Measurements from ENCODE around the gene HDAC4.

Gene HDAC4

DNA sequence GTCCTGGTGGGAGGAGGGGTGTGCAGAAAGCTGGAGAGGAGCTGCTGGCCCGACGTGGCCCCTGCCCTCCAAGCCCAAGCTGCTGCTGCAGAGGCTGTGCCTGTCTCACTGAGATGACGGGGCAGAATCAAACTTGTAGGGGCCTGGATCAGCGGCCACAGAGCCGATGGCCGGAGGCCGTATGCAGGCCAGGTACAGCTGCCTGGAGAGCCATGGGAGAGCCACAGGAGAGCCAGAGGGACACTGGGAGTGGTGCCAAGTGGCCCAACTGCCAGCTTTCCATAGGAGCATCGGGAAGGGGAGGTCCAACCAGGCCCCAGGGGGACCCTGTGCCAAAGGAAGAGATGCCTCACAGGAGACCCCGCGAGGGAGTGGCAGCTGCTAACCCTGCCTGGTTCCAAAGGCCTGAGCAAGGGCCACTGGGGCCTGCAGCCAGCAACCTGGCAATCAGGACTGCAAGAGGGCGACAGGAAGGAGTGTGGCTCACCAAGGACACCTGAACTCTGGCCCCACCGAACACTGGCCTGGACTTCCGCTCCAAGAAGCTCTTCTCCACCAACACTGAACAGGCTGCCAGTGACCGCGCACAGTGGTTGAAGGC lies 70.7 kb downstream of the HDAC4 start:
- in situ Hi-C loops (cut with MboI; ENCODE audit: low sequenced_read_pairs) = no loop called here

DNA sequence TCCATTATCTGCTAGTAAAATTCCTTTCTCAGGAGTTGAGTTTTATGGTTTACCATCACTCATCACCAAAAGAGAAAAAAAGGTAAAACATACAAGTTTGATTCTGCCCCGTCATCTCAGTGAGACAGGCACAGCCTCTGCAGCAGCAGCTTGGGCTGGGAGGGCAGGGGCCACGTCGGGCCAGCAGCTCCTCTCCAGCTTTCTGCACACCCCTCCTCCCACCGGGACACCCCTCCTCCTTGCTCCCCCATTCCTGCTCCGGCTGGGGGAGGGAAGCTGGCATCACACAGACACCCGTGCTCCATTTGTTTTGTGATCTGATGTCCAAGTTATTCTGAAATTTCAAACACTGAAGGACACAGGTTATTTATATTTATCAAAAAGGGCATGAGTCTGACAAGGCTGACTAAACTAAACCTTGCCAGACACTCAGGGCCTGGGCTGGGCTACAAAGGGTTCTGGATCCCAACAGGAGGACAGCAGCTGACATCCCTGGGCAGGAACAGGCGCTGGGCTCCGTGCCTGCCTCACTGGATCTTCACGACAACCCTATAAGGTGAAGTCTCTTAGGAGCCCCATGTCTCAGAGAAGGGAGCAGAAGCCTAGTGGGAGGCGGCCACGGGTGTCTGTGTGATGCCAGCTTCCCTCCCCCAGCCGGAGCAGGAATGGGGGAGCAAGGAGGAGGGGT lies 71.4 kb downstream of the HDAC4 start:
- in situ Hi-C loops (cut with MboI; ENCODE audit: low sequenced_read_pairs) = no loop called here

DNA sequence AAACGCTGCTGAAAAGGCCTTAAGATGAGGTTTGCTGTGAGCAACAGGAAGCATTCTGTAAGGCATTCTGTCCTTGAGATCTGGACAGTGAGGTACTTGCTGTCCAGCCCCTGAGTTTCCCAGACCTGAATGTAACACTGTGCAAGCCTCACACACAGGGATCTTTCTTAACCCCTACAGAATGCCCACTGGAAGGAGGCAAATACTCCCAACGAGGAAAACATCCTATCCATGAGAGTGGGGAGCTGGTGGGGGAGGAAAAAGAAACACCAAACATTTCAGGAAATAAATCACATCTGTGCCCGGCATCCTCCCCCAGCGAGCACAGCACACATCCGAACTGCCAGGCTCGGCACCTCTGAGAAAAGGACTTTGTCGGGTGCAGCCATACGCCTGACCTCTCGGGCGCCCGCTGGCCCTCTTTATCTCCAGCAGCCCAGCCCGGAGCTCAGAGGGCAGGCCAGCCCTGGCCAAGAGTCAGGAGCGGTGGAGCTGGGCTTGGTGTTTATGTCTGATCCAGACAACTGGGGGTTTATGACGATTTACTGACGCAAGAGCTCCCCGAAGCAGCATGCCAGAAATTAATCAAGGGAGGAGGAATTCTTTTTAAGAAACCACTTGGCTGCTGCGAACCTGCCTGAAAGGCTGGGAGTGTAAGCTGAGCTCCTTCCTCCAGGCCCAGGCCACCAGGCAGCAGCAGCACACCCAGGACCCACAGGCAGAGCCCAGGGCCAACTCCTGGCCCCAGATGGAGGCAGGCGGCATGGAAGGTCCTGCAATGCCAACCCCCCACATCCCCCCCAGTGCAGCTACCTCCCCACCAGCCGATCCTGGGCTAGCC lies 72.2 kb downstream of the HDAC4 start:
- in situ Hi-C loops (cut with MboI; ENCODE audit: low sequenced_read_pairs) = no loop called here

DNA sequence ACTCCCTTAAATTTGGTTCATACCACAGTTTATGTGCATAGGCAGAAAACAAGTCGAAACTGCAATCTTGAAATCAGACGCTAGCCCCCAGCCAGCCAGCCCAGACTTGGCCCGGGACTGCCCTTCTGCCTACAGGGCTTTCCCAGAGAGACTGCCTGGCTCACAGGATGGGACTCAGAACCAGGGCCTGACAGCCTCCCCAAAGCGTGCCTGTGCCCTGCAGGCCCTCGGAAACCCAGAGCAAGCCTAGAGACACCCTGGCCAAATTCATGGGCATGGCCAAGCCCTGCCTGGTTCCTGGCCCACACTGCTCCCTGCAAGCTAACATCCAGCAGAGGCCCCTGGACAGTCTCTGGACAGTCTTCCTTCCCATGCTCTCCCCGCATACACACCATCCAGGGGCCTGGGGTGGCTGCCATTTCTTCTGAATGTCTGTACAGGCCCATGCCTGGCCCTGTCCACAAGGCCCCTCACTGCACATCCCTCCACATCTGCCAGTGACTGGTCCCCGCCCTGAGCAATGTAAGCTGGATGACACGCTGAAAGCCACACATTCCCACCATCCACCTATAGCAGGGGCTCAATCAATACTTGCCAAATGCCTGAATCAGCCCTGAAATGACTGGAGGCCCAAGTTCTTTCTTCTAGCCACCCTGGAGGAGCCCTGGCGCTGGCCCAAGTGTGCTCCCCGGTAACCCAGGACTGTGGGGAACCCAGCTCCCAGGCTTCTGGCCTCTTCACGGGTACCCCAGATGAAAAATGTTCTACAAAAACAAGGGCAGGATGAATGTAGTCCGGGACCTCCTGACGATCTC lies 73.1 kb downstream of the HDAC4 start:
- in situ Hi-C loops (cut with MboI; ENCODE audit: low sequenced_read_pairs) = no loop called here

DNA sequence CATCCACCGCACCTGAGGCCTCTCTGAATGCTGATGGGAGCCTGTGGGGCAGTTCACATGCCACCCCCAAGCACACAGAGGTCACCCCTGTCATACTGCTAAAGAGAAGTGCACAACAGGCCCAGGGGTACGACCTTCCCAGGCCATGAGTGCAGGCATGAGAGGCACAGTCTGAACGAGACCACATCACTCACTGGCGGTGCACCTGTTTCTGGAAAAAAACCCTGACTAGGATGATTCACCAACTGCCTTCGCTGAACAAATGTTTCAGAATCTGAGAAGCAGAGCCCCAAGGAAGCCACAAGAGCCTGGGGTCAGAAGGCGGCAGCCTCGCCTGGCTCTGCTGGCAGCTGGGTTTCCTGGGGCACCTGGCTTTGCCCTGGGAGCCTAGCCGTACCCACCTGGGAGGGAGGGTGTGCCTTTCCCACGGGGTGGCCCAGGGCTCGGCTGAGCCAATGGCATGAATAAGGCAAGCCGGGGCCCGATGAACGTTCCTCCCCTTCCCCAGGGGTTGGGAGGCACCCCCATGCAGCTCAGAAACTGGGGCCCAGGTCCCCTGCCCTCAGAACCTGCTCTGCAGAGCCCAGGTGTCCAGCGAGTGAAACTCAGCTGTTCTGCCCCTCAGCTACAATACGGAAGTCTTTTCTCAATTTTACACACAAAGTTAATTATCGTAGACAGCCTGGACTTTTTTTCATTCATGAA lies 73.8 kb downstream of the HDAC4 start:
- in situ Hi-C loops (cut with MboI; ENCODE audit: low sequenced_read_pairs) = no loop called here

DNA sequence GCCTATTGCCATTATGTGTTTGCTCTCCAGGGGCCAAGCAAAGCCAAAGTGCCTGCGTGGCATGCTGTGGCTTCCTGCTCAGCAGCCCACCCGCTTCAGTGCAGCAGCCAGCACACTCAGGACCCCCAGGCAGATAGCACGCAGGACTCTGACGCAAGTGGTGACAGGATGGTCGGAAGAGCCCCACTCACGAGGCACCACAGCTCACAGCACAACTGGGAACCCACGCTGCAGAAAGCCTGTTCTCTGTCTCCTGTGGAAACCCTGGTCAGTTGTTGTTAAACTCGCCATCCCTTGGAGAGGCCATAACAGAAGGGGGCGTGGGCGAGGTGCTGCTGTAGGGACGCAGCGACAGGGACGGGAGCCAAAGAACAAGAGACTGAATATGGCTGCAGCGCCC lies 76.4 kb downstream of the HDAC4 start:
- in situ Hi-C loops (cut with MboI; ENCODE audit: low sequenced_read_pairs) = no loop called here

DNA sequence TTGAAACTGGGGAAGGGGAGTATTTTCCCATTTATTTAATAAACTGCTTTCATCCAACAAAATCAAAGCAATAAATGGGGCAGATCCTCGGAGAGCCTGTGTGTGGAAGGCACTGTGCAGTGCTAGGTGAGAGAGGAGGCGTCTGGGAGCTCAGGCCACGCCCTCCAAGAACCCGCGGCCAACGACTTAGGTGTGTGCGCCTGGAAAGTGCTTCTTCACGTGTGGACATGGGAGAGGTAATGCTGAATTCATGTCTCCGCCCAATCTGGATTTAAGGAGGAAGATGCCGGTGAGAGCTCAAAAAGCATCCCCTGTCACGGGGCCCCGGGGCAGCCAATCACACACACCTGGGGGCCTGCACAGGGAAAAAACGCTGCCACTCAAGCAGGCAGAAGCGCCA lies 77.4 kb downstream of the HDAC4 start:
- in situ Hi-C loops (cut with MboI; ENCODE audit: low sequenced_read_pairs) = no loop called here

DNA sequence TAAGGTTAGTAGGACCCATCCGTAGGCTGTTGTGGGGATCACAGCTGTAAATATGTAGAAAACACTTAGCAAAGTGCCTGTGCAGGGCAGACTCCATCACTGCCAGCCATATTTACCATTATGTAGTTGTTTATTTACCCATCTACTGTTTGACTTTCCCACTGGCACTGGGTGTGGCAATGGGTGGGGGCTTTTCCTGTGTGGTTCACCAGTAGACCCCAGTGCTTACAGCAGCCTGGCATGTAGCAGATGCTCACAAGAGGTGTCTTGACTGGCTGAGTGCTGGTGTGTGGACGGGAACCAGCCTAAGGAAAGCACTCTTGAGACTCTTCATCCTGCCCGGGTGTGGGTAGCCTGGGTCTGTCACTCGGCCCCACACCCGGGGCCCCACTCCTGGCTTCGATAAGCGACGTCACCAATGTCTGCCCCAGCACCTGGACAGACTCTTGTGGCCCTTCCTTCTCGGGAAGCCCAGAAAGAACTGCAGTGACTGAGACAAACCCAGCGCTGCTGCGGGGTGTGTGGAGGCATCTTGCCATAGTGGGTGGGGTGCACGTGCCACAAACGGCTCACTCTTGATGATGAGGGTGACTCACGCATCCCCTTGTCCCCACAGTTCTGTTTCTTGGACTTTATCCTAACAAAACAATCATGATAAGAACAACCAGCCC lies 78.3 kb downstream of the HDAC4 start:
- in situ Hi-C loops (cut with MboI; ENCODE audit: low sequenced_read_pairs) = no loop called here

DNA sequence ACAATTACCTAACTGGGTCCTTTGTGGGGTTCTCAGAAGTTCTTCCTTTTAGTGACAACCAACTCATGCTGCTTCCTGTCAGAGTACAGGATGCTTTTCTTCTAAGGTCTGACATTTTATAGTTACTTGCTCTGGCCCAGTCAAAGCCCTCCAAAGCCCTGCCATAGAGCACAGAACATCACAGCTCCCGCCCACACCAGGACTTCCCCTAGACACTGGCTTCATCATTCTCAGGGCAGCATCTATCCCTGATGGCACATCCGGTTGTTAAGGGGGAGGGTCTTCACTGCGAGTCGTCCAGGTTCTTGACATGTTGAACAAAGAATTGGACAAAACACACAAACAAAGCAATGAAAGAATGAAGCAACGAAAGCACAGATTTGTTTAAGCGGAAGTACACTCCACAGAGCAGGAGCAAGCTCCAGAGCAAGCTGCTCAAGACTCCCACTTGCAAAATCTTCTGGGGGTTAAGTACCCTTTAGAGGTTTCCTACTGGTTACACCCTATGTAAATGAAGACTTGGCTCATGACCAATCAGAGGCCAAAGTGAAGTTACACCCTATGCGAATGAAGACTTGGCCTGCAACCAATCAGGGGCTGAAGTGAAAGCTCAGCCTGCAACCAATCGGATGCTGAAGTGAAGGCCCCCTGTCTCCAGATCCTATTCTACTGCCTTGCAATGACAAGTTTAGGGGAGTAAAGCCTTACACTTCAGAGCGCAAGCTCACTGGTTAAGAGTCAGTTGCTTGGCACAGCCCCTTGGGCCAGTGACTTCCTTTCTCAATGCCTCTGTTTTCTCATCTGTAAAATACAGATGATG lies 79.0 kb downstream of the HDAC4 start:
- in situ Hi-C loops (cut with MboI; ENCODE audit: low sequenced_read_pairs) = no loop called here

DNA sequence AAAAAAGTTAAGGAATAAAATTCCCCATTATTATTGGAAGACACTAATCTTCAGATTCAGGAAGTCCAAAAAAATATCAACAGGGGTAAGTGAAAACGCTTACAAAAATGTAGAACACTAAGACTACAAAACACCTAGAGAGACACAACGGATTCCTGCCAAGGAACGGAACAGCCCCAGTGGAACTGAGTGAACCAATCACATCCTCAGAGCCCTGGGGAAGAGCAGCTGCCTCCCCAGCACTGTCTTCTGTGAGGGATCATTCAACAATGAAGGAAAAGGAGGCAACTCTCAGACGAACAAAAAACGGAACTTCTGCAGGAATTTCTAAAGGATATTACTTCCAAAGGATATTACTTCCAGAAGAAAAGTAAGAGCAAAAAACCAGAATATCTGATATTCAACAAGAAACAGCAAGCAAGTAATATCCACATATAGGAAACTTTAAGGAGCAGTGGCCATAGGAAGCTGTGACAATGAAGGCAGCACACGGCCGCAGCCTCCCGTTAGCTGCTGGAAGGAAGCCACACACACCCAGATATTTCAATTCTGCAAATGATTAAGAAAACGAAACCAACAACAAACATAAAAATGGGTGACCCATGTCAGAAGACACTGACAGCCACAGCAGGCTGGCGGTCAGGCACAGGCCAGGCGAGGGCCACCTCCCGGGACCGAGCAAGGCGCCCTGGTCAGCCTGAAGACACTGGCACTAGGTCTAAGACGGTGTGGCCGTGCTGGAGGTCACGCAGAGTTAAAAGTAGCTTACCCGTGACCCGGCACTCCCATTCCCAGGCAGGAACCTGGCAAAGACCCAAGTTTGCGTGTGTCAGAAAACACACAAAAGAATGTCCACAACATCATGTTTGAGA lies 81.8 kb downstream of the HDAC4 start:
- in situ Hi-C loops (cut with MboI; ENCODE audit: low sequenced_read_pairs) = no loop called here

DNA sequence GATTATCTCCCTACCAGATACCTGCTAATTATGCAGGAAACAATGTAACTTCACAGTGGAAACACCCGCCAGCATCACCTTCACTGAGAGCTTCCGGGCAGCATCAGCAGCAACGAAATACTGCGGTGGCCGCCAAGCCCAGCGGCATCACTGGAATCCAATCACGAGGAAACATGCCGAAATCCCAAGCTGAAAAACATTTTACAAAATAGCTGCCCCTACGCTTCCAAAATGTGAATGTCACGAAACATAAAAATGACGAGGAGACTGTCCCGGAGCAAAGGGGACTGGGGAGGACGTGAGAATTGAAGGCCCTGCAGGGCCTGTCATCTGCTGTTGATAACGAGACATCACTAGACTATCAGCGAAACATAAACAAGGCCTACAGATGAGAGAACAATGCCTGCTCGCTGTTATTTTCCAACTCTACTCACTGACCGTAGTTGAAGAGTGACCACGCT lies 82.6 kb downstream of the HDAC4 start:
- in situ Hi-C loops (cut with MboI; ENCODE audit: low sequenced_read_pairs) = no loop called here

DNA sequence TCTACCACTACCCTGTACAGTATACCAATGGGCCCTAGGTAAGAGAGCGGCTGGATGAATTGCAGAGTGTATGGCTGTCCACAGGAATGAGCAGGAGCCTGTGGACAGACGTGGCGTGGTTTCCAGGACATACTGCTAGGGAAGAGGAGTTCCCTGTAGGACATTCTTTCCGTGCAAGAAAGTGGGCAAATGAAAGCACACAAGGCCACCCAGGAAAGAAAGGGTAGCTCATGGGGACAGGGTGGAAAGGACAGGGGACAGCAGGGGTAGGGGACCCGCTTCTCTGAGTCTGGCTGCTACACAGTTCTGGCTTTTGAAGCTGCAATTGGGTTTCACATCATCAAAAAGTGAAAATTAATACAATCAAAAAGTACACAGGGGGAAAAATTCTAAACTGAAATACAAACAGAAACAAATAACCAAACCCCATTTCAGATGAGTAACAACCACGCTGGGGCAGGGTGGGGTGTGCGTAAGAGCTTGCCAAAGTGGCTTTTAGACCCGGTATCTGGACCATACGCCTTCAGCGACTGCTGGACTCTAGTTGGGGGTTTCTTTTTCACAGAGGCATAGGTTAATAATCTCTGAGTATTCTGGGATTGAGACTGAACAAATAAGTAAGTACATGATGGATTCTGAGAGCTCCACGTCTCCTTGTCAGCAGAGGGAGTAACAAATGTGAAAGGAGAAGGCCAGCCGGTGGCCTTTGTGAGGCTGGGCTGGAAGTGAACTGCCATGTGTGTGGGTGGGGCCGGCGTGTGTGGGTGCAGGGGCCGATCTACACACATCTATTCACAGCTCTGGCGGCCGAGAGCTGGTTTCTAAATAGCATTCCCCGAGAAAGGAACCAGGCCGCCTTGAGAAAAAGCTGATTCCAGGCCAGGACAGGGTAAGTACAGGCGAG lies 84.0 kb downstream of the HDAC4 start:
- in situ Hi-C loops (cut with MboI; ENCODE audit: low sequenced_read_pairs) = no loop called here

DNA sequence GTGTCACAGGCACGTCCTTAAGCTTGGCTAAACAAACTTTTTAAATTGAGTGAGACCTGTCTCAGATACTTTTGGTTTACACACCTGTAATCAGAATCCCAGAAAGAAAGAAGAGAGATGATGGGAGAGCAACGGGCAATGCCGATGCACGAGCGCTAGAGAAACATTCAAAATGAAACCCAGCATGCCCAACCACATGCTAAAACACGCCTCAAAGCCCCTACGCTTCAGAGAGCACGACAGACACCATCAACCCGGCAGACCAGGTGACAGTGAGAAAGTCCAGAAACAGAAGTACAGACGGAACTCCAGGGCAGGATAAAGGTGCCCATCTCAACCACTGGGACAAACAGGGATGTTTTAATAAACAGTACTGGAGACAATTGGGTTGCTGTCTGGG lies 85.5 kb downstream of the HDAC4 start:
- in situ Hi-C loops (cut with MboI; ENCODE audit: low sequenced_read_pairs) = no loop called here

DNA sequence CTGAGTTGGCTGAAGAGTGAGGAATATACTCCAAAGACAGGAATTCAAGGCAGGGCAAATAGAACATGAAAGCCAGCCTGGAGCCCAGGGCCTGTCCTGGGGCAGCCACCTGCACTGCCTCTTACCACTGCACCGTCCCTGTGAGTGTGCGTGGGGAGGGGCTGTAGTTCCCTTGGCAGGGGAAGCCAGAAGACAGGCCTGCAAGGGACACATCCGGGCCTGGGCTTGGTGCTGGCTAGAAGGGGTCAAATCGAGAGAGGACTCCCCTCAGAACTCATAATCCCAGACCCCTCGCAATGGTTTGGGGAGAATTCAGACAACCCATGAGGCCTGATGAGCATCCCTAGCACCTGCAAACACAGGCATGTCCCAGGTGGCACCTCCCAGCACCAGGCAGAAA lies 87.0 kb downstream of the HDAC4 start:
- in situ Hi-C loops (cut with MboI; ENCODE audit: low sequenced_read_pairs) = no loop called here

DNA sequence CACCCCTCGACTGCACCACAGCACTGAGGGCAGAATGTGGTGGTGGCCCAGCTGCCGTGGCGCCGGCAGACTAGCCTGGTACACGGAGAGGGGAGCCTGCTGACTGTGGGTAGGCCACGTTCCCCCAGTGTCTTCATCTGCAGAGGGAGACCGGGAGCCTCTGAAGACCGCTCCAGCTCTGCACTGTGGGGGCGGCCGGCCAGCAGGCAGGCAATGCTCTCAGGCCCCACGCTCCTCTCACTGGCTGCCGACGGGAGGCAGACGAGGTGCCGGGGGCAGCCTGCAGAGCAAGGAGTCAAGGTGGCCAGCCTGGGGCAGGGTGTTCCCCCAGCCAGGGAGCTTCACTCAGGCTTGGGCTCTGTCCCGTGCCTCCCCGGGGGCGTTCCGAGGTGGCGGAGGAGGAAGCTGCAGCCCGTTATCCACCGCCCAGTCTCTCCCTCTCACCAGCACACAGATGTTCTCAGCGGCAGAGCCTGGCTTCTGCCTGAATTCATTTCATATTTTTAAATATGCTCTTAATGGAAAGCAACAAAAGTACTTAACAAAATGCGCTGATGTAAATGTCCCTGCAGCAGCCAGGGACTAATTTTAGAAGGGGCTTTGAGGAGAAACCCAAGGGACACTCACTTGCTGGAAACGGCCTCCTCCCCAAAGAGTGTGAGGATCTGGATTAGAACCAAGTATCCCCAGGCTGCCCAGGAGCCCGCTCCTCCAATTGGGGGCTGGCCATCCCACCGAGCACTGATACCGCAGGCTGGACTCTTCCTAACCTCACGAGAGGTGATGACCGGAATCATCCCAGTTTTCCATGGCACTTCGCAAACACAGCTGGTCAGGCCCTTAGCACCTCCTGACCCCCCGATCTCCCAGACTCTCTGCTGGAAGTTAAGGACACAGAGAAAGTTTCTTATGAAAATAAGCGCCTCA lies 87.8 kb downstream of the HDAC4 start:
- in situ Hi-C loops (cut with MboI; ENCODE audit: low sequenced_read_pairs) = no loop called here

DNA sequence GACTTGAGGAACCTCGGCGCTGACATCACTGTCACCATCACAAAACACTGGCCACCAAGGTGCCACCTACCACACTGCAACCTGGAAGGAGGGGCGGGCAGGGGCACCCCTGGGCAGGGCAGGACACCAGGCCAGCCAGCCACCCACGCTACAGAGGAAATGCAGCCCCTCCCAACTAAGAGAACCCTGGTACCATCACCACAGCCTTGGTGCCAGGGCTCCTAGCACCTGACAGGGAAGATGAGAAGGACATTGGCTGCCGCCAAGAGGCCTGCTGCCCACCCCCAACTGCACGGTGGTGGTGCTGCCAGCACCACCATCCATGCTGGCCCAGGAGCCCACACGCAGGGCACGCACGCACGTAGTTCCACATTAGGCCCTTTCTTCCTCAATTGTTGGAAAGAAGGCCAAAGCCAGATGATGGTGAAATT lies 88.7 kb downstream of the HDAC4 start:
- in situ Hi-C loops (cut with MboI; ENCODE audit: low sequenced_read_pairs) = no loop called here
